ENCODE data around the gene GPC1.

Gene GPC1

GRCh38 chr2:240459401-240460252, 24.2 kb downstream of the GPC1 start:
- H3K4me3 ChIP-seq (ENCODE audit: low read length) = no peak overlapping the region
- TF ChIP-seq CTCF (IDR thresholded peaks at IDR 0.05; ENCODE audit: insufficient read depth, low read depth, low read length, missing control alignments) = no peak
- no peak for DNase-seq (ENCODE audit: low read depth)

- no peak for TF ChIP-seq CTCF (IDR thresholded peaks at IDR 0.05; ENCODE audit: insufficient read depth, low read depth, low read length, missing control alignments)
- no peak overlapping the region for H3K4me3 ChIP-seq (ENCODE audit: low read length)
- no peak for DNase-seq (ENCODE audit: low read depth)
Measured at GRCh38 chr2:240460253-240460711, 24.8 kb downstream of the GPC1 start.

GRCh38 chr2:240460781-240461431, 25.4 kb downstream of the GPC1 start:
- no peak for DNase-seq (ENCODE audit: low read depth)
- H3K4me3 ChIP-seq (ENCODE audit: low read length) = no peak overlapping the region
- TF ChIP-seq CTCF (IDR thresholded peaks at IDR 0.05; ENCODE audit: insufficient read depth, low read depth, low read length, missing control alignments) = no peak

- no peak for DNase-seq (ENCODE audit: low read depth)
- no peak overlapping the region for H3K4me3 ChIP-seq (ENCODE audit: low read length)
- no peak for TF ChIP-seq CTCF (IDR thresholded peaks at IDR 0.05; ENCODE audit: insufficient read depth, low read depth, low read length, missing control alignments)
Measured at GRCh38 chr2:240461471-240462072, 26.1 kb downstream of the GPC1 start.

GRCh38 chr2:240462073-240462706, 26.7 kb downstream of the GPC1 start:
- no peak for DNase-seq (ENCODE audit: low read depth)
- no peak for TF ChIP-seq CTCF (IDR thresholded peaks at IDR 0.05; ENCODE audit: insufficient read depth, low read depth, low read length, missing control alignments)
- H3K4me3 ChIP-seq (ENCODE audit: low read length) = no peak overlapping the region

GRCh38 chr2:240462707-240463273, 27.3 kb downstream of the GPC1 start:
- DNase-seq (ENCODE audit: low read depth) = no peak
- H3K4me3 ChIP-seq (ENCODE audit: low read length) = no peak overlapping the region
- TF ChIP-seq CTCF (IDR thresholded peaks at IDR 0.05; ENCODE audit: insufficient read depth, low read depth, low read length, missing control alignments) = no peak
